Hepatocyte (in vitro differentiated cells): ENCODE results near the gene ST6GALNAC4. TPM values are rescaled to one million over a fixed set of nuclear protein-coding genes. Genes with fewer than 3 reads are reported as not detected.
A peak's percentile ranks its signal among the peaks of the same experiment; 100 is the strongest.

Experiments used
- DNase-seq: peaks from one replicate; pipeline ENCODE4 v3.0.0-alpha.2; 2016; ENCODE audit warnings: low spot score
- H2AFZ ChIP-seq: fragments of 200-600 bp; sonication (generic); 2 replicates; pipeline ENCODE4 v1.6.0; 2016; ENCODE audit warnings: antibody characterized with exemption, mild to moderate bottlenecking
- H3K27ac ChIP-seq: fragments of 200-600 bp; sonication (generic); 2 replicates; pipeline ENCODE4 v1.5.1; 2016; ENCODE audit warnings: mild to moderate bottlenecking
- H3K27me3 ChIP-seq: fragments of 200-600 bp; sonication (generic); 2 replicates; pipeline ENCODE4 v1.6.1; 2016
- H3K36me3 ChIP-seq: fragments of 200-600 bp; sonication (generic); replicated peaks from 2 replicates; pipeline ENCODE4 v1.5.1; 2016; ENCODE audit warnings: low read depth; ENCODE audit not compliant: insufficient read depth
- H3K4me1 ChIP-seq: fragments of 200-600 bp; sonication (generic); 2 replicates; pipeline ENCODE4 v1.5.1; 2016; ENCODE audit warnings: mild to moderate bottlenecking, moderate library complexity; ENCODE audit not compliant: insufficient read depth
- H3K4me2 ChIP-seq: fragments of 200-600 bp; sonication (generic); 2 replicates; pipeline ENCODE4 v1.6.0; 2016
- H3K4me3 ChIP-seq: fragments of 200-600 bp; sonication (generic); 2 replicates; pipeline ENCODE4 v1.5.1; 2016; ENCODE audit warnings: mild to moderate bottlenecking
- H3K79me2 ChIP-seq: fragments of 200-600 bp; sonication (generic); 2 replicates; pipeline ENCODE4 v1.6.0; 2017; ENCODE audit warnings: mild to moderate bottlenecking
- H3K9me2 ChIP-seq: fragments of 200-600 bp; sonication (generic); replicated peaks from 2 replicates; pipeline ENCODE4 v1.6.0; 2017; ENCODE audit warnings: mild to moderate bottlenecking; ENCODE audit not compliant: insufficient read depth
- H3K9me3 ChIP-seq: fragments of 200-600 bp; sonication (generic); 2 replicates; pipeline ENCODE4 v1.5.1; 2016; ENCODE audit warnings: low read depth, mild to moderate bottlenecking
- H4K20me1 ChIP-seq: fragments of 200-600 bp; sonication (generic); 2 replicates; pipeline ENCODE4 v1.6.0; 2016; ENCODE audit warnings: mild to moderate bottlenecking; ENCODE audit not compliant: insufficient read depth, poor library complexity, severe bottlenecking
- CTCF ChIP-seq: fragments of 200-600 bp; sonication (generic); IDR thresholded peaks from 2 replicates; pipeline ENCODE4 v1.5.1; 2016; ENCODE audit warnings: antibody characterized with exemption, mild to moderate bottlenecking; ENCODE audit not compliant: poor library complexity
- EZH2 ChIP-seq: fragments of 200-600 bp; sonication (generic); IDR thresholded peaks from 2 replicates; pipeline ENCODE4 v1.6.1; 2016; ENCODE audit warnings: antibody characterized with exemption, mild to moderate bottlenecking, borderline replicate concordance
- EZH2phosphoT487 ChIP-seq: fragments of 200-600 bp; sonication (generic); IDR thresholded peaks from one replicate; pipeline ENCODE4 v1.6.1; 2018; ENCODE audit warnings: antibody characterized with exemption, mild to moderate bottlenecking, low read depth, moderate library complexity; ENCODE audit not compliant: unreplicated experiment, severe bottlenecking
- WGBS: methylation state at CpG from one replicate; pipeline ENCODE4 v1.1.6; 2016; ENCODE audit warnings: low lambda C conversion rate; ENCODE audit errors: missing lambda C conversion rate; 5-methylcytosine and 5-hydroxymethylcytosine counted together
- polyA plus RNA-seq: library from polyadenylated mRNA; unstranded; fragments of >200 nt; fragmentation: Nextera tagmentation; extraction: Ambion mirVana; gene quantifications from 2 replicates; pipeline ENCODE4 v1.2.1, GENCODE V29; 2016
- total RNA-seq: library from RNA; depleted of rRNA; stranded (reverse); fragments of >200 nt; gene quantifications from 2 replicates; pipeline ENCODE4 v1.2.3, GENCODE V29; 2014

Gene ST6GALNAC4
- total and polyA plus RNA-seq, 2 experiments from 2014 or later, result 14.3 to 14.6 TPM

GRCh38 chr9:127896395-127897192 lies 20.2 kb downstream of the ST6GALNAC4 start:
- peak overlapping the region; percentile 96 for H3K4me2 ChIP-seq
- no peaks in the 10 kb centered on the region for H3K27me3 ChIP-seq
- H3K9me2 ChIP-seq, result no peaks in the 10 kb centered on the region
- no peaks in the 10 kb centered on the region for H4K20me1 ChIP-seq
- H3K4me3 ChIP-seq, result no peak overlapping the region
- H2AFZ ChIP-seq, result no peak overlapping the region
- 80% methylated on average over 15 of the region's 16 CpGs for WGBS
- H3K9me3 ChIP-seq, result no peaks in the 10 kb centered on the region
- H3K27ac ChIP-seq, result peak overlapping the region; percentile 47
- H3K79me2 ChIP-seq, result peaks cover 4% of the 10 kb centered on the region
- no peak for DNase-seq
- no peaks in the 10 kb centered on the region for H3K36me3 ChIP-seq
- no peak for TF ChIP-seq EZH2phosphoT487
- no peak for TF ChIP-seq CTCF
- peaks cover 28% of the 10 kb centered on the region for H3K4me1 ChIP-seq

DNA sequence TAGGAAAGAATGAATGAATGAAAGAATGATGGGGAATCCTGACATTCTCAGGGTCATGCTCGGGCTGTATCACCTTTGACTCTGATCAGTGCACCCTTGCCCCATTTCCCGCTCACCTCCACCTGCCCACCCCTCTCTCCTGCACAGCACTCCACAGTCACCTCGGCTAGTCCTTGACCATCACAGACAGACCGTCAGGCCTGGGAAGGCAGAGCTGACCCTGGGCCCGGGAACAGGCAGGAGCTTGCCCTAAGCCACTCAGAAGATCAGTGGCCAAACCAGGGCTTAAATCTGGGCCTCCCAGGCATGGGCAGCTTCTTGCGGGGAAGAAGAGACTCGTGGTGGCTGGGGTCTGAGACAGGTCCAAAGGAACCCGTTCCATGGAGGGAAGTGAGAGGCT lies 21.0 kb downstream of the ST6GALNAC4 start:
- no peaks in the 10 kb centered on the region for H3K36me3 ChIP-seq
- peaks cover 4% of the 10 kb centered on the region for H3K79me2 ChIP-seq
- DNase-seq, result no peak
- H3K9me3 ChIP-seq, result no peaks in the 10 kb centered on the region
- no peaks in the 10 kb centered on the region for H4K20me1 ChIP-seq
- 97% methylated on average over 8 of the region's 8 CpGs for WGBS
- no peaks in the 10 kb centered on the region for H3K9me2 ChIP-seq
- no peak overlapping the region for H3K4me2 ChIP-seq
- H2AFZ ChIP-seq, result no peak overlapping the region
- H3K27ac ChIP-seq, result no peak overlapping the region
- no peak overlapping the region for H3K4me3 ChIP-seq
- no peaks in the 10 kb centered on the region for H3K27me3 ChIP-seq
- peaks cover 28% of the 10 kb centered on the region for H3K4me1 ChIP-seq
- TF ChIP-seq EZH2 (no peak), CTCF (no peak), EZH2phosphoT487 (no peak)

- Histone ChIP-seq H3K27ac (no peak overlapping the region), H2AFZ (no peak overlapping the region), H3K4me1 (peaks cover 17% of the 10 kb centered on the region), H3K4me3 (no peak overlapping the region), H3K36me3 (no peaks in the 10 kb centered on the region), H3K4me2 (no peak overlapping the region), H3K9me3 (no peaks in the 10 kb centered on the region), H3K9me2 (no peaks in the 10 kb centered on the region), H4K20me1 (no peaks in the 10 kb centered on the region), H3K79me2 (no peaks in the 10 kb centered on the region), H3K27me3 (no peaks in the 10 kb centered on the region)
- DNase-seq, result no peak
- TF ChIP-seq EZH2phosphoT487 (no peak), CTCF (no peak), EZH2 (no peak)
- 97% methylated on average over 4 of the region's 4 CpGs for whole genome bisulfite sequencing
These were observed 23.4 kb downstream of the ST6GALNAC4 start for GRCh38 chr9:127893392-127893791.
